ENCODE measurements around the gene RGS7. TPM values are rescaled to one million over a fixed set of nuclear protein-coding genes. Genes with fewer than 3 reads are reported as not detected.

RGS7 gene
- total RNA-seq, 1 experiment from 2014 or later = not detected

DNA sequence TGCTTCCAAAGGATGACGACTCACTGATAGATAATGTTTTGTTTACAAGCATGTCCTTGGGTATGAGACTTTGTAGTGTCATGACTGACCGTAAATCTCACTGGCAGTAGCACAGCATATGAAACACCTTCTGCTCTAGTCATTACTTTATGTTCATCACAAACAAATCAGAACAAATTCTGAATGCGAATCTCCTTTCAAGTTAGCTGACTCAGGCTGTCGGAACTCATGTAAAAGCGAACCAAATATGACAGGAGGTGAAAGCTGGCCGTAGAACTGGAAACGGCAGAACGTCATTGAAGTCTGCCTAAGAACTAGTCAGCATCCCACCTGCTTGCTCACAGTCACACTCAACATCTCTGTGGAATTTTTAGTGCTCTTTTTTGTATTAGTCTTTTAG, 143.9 kb downstream of the RGS7 start:
- no peaks in the 10 kb centered on the region for H3K79me2 ChIP-seq (ENCODE audit: low read length)
- H3K4me1 ChIP-seq (ENCODE audit: low read length) = no peaks in the 10 kb centered on the region
- DNase-seq = no peak
- no peak overlapping the region for H3K9ac ChIP-seq (ENCODE audit: low read length)
- H3K9me3 ChIP-seq (ENCODE audit: low read length) = no peaks in the 10 kb centered on the region
- no peak overlapping the region for H3K4me2 ChIP-seq (ENCODE audit: low read depth, low read length, poor library complexity, severe bottlenecking)
- no peak overlapping the region for H2AFZ ChIP-seq (ENCODE audit: low read length)
- H4K20me1 ChIP-seq (ENCODE audit: insufficient read depth, low read depth, low read length) = no peaks in the 10 kb centered on the region
- no peaks in the 10 kb centered on the region for H3K9me2 ChIP-seq (replicated peaks; ENCODE audit: insufficient read depth, low read length)
- H3K36me3 ChIP-seq (ENCODE audit: insufficient read depth, low read length) = no peaks in the 10 kb centered on the region
- H3K27ac ChIP-seq (ENCODE audit: low read length) = no peak overlapping the region
- H3K4me3 ChIP-seq (ENCODE audit: low read length) = no peak overlapping the region
- no peaks in the 10 kb centered on the region for H3K27me3 ChIP-seq (ENCODE audit: low read length)

DNA sequence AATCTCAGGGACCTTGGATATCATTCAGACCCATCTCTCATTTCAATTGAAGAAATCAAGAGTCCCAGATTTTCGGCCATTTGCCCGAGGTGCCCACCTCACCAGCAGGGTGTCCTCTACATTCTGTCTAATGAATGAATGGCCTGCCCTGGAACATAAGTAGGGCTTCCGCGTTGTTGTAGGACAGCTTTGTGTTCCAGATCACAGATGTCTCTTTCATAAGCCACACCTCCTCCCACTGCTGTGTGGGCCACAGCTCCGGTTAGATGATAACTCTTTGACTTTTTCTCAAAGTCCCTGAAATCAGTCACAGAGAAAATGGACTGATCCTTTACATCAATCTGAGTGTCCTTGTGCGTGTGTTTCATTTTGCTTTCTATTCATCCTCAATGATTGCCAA, 144.4 kb downstream of the RGS7 start:
- no peaks in the 10 kb centered on the region for H3K27me3 ChIP-seq (ENCODE audit: low read length)
- H3K9ac ChIP-seq (ENCODE audit: low read length) = no peak overlapping the region
- H3K4me1 ChIP-seq (ENCODE audit: low read length) = no peaks in the 10 kb centered on the region
- H3K36me3 ChIP-seq (ENCODE audit: insufficient read depth, low read length) = no peaks in the 10 kb centered on the region
- no peaks in the 10 kb centered on the region for H3K79me2 ChIP-seq (ENCODE audit: low read length)
- H2AFZ ChIP-seq (ENCODE audit: low read length) = no peak overlapping the region
- no peaks in the 10 kb centered on the region for H4K20me1 ChIP-seq (ENCODE audit: insufficient read depth, low read depth, low read length)
- H3K4me2 ChIP-seq (ENCODE audit: low read depth, low read length, poor library complexity, severe bottlenecking) = no peak overlapping the region
- H3K27ac ChIP-seq (ENCODE audit: low read length) = no peak overlapping the region
- H3K4me3 ChIP-seq (ENCODE audit: low read length) = no peak overlapping the region
- H3K9me2 ChIP-seq (replicated peaks; ENCODE audit: insufficient read depth, low read length) = no peaks in the 10 kb centered on the region
- DNase-seq = no peak
- no peaks in the 10 kb centered on the region for H3K9me3 ChIP-seq (ENCODE audit: low read length)

DNA sequence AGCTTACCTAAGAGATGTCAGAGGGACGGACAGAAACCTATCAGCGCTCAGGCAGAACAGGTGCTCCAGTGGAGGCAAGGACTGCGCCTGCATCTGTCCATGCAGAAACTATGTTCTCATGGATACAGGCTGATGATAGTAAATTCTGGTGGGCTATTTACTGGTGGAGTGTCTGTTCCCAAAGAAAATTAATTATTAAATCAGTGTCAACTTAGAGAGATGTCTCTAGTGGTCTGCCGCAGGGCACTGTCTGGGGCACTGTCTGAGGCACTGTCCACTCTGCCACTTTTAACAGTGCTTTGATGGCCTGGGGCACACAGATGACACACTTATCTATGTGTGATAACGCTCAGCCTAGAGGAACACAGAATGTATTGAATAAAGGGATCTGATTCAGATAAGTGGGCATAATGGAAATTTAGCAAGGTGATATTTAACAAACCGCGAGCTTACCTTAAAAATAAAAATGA, 148.1 kb downstream of the RGS7 start:
- Histone ChIP-seq H3K36me3 (ENCODE audit: insufficient read depth, low read length) (no peaks in the 10 kb centered on the region), H3K9me3 (ENCODE audit: low read length) (no peaks in the 10 kb centered on the region), H2AFZ (ENCODE audit: low read length) (no peak overlapping the region), H3K9me2 (replicated peaks; ENCODE audit: insufficient read depth, low read length) (no peaks in the 10 kb centered on the region), H3K27me3 (ENCODE audit: low read length) (no peaks in the 10 kb centered on the region), H3K4me3 (ENCODE audit: low read length) (no peak overlapping the region), H3K4me1 (ENCODE audit: low read length) (no peaks in the 10 kb centered on the region), H3K79me2 (ENCODE audit: low read length) (no peaks in the 10 kb centered on the region), H3K9ac (ENCODE audit: low read length) (no peak overlapping the region), H3K27ac (ENCODE audit: low read length) (no peak overlapping the region), H4K20me1 (ENCODE audit: insufficient read depth, low read depth, low read length) (no peaks in the 10 kb centered on the region), H3K4me2 (ENCODE audit: low read depth, low read length, poor library complexity, severe bottlenecking) (no peak overlapping the region)
- no peak for DNase-seq

DNA sequence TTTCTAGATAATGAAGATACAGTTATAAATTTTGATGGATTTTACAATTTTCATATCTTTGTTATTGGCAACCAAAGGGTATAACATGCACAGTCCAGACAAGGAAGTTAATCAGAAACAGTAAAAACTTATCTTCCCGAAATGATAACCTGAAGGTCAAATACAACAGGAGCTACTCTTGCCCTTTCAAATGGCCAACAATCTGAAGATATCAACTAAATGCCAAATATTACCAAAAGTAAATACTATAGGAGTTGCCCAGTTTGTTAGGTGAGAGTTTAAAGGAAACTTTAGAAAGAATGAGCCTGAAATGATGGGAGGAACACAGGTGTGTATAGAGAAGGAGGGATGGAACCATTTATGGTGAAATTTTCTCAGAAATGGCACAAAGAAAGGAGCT, 153.2 kb downstream of the RGS7 start:
- Histone ChIP-seq H2AFZ (ENCODE audit: low read length) (no peak overlapping the region), H3K27me3 (ENCODE audit: low read length) (no peaks in the 10 kb centered on the region), H3K36me3 (ENCODE audit: insufficient read depth, low read length) (no peaks in the 10 kb centered on the region), H3K9me3 (ENCODE audit: low read length) (no peaks in the 10 kb centered on the region), H3K79me2 (ENCODE audit: low read length) (no peaks in the 10 kb centered on the region), H3K27ac (ENCODE audit: low read length) (no peak overlapping the region), H3K4me1 (ENCODE audit: low read length) (no peaks in the 10 kb centered on the region), H4K20me1 (ENCODE audit: insufficient read depth, low read depth, low read length) (no peaks in the 10 kb centered on the region), H3K9ac (ENCODE audit: low read length) (no peak overlapping the region), H3K4me3 (ENCODE audit: low read length) (no peak overlapping the region), H3K4me2 (ENCODE audit: low read depth, low read length, poor library complexity, severe bottlenecking) (no peak overlapping the region), H3K9me2 (replicated peaks; ENCODE audit: insufficient read depth, low read length) (no peaks in the 10 kb centered on the region)
- DNase-seq = no peak

DNA sequence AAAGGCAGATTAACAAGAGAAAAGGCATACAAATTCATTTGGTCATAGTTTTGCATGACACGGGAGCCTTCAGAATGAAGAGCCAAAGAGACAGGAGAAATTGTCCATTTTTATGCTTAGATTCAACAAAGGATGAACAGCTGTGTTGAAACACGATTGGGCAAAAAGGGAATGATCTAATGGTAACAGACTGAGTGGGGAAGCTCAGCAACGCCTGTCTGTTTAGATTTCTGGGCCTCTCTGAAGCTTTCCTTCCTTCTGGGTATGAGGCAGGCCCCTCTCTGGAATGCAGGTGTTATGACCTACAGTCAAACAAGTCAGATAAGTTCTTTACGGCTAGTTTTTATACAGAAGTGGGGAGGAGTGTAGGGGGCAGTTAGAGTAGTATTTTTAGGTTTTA, 154.6 kb downstream of the RGS7 start:
- no peak overlapping the region for H3K4me2 ChIP-seq (ENCODE audit: low read depth, low read length, poor library complexity, severe bottlenecking)
- H3K9ac ChIP-seq (ENCODE audit: low read length) = no peak overlapping the region
- no peaks in the 10 kb centered on the region for H3K36me3 ChIP-seq (ENCODE audit: insufficient read depth, low read length)
- H3K27me3 ChIP-seq (ENCODE audit: low read length) = no peaks in the 10 kb centered on the region
- H3K27ac ChIP-seq (ENCODE audit: low read length) = no peak overlapping the region
- DNase-seq = no peak
- H3K4me1 ChIP-seq (ENCODE audit: low read length) = no peaks in the 10 kb centered on the region
- H4K20me1 ChIP-seq (ENCODE audit: insufficient read depth, low read depth, low read length) = no peaks in the 10 kb centered on the region
- no peak overlapping the region for H3K4me3 ChIP-seq (ENCODE audit: low read length)
- H3K9me2 ChIP-seq (replicated peaks; ENCODE audit: insufficient read depth, low read length) = no peaks in the 10 kb centered on the region
- H2AFZ ChIP-seq (ENCODE audit: low read length) = no peak overlapping the region
- no peaks in the 10 kb centered on the region for H3K9me3 ChIP-seq (ENCODE audit: low read length)
- H3K79me2 ChIP-seq (ENCODE audit: low read length) = no peaks in the 10 kb centered on the region

DNA sequence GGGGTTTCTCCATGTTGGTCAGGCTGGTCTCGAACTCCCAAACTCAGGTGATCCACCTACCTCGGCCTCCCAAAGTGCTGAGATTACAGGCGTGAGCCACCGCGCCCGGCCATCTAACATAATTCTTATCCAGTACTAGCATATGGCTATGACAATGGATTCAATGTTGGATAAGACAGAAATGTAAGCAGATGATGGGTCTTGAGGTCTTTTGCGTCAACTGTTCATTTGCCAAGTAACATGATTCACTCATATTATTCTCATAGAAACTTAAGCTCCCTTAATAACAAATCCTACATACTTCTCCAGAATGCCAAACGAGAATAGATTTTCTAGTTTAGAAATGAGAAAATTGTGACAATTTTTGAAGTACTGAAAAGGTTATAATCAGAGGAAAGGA, 170.3 kb downstream of the RGS7 start:
- H3K9me3 ChIP-seq (ENCODE audit: low read length) = no peaks in the 10 kb centered on the region
- no peak for DNase-seq
- H3K79me2 ChIP-seq (ENCODE audit: low read length) = no peaks in the 10 kb centered on the region
- H3K9ac ChIP-seq (ENCODE audit: low read length) = no peak overlapping the region
- H3K36me3 ChIP-seq (ENCODE audit: insufficient read depth, low read length) = no peaks in the 10 kb centered on the region
- H3K4me3 ChIP-seq (ENCODE audit: low read length) = no peak overlapping the region
- no peak overlapping the region for H2AFZ ChIP-seq (ENCODE audit: low read length)
- 0 out of 2 replicates have a peak, but pooled peaks cover 3% of the 10 kb centered on the region for H3K27me3 ChIP-seq (ENCODE audit: low read length)
- no peaks in the 10 kb centered on the region for H3K4me1 ChIP-seq (ENCODE audit: low read length)
- H3K9me2 ChIP-seq (replicated peaks; ENCODE audit: insufficient read depth, low read length) = no peaks in the 10 kb centered on the region
- H3K27ac ChIP-seq (ENCODE audit: low read length) = no peak overlapping the region
- no peaks in the 10 kb centered on the region for H4K20me1 ChIP-seq (ENCODE audit: insufficient read depth, low read depth, low read length)
- H3K4me2 ChIP-seq (ENCODE audit: low read depth, low read length, poor library complexity, severe bottlenecking) = no peak overlapping the region

DNA sequence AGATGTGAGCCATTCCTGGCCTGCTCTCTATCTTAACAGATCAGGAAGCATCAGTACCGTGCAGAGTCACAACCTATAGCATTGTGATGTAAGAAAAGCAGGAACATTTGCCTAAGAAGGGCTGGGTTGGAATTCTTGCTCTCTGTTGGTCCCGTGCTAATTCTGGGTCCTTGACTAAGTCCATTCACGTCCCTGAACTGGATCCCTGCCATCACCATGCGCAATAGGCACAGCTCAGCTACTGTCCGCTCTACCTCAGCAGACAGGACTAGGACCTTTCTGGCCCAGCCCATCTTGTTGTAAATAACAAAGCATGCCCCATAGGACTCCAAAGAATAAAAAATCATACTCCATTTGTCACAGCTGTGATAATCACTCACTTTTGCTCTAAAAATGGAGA, 175.0 kb downstream of the RGS7 start:
- Histone ChIP-seq H3K4me3 (ENCODE audit: low read length) (no peak overlapping the region), H3K9me2 (replicated peaks; ENCODE audit: insufficient read depth, low read length) (no peaks in the 10 kb centered on the region), H3K27ac (ENCODE audit: low read length) (no peak overlapping the region), H2AFZ (ENCODE audit: low read length) (no peak overlapping the region), H3K9ac (ENCODE audit: low read length) (no peak overlapping the region), H3K79me2 (ENCODE audit: low read length) (no peaks in the 10 kb centered on the region), H3K4me1 (ENCODE audit: low read length) (no peaks in the 10 kb centered on the region), H4K20me1 (ENCODE audit: insufficient read depth, low read depth, low read length) (no peaks in the 10 kb centered on the region), H3K36me3 (ENCODE audit: insufficient read depth, low read length) (no peaks in the 10 kb centered on the region), H3K9me3 (ENCODE audit: low read length) (no peaks in the 10 kb centered on the region), H3K27me3 (ENCODE audit: low read length) (0 out of 2 replicates have a peak, but pooled peaks cover 3% of the 10 kb centered on the region), H3K4me2 (ENCODE audit: low read depth, low read length, poor library complexity, severe bottlenecking) (no peak overlapping the region)
- no peak for DNase-seq

DNA sequence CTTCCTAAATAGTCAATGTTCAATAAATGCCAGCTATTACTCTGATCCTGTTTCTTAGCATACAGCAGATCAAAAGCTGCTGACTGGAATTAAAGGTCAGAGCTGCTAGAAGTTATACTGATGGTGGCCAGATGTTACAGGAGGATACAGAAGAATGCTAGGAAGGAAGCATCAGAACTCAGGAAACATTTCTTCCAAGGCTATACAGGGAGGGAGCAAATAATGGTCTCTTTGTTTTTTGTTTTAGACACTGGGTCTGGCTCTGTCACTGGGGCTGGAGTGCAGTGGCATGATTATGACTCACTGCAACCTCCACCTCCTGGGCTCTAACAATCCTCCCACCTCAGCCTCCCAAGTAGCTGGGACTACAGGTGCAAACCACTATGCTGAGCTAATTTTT, 175.5 kb downstream of the RGS7 start:
- Histone ChIP-seq H4K20me1 (ENCODE audit: insufficient read depth, low read depth, low read length) (no peaks in the 10 kb centered on the region), H3K27ac (ENCODE audit: low read length) (no peak overlapping the region), H3K27me3 (ENCODE audit: low read length) (0 out of 2 replicates have a peak, but pooled peaks cover 3% of the 10 kb centered on the region), H3K36me3 (ENCODE audit: insufficient read depth, low read length) (no peaks in the 10 kb centered on the region), H3K9me3 (ENCODE audit: low read length) (no peaks in the 10 kb centered on the region), H3K9me2 (replicated peaks; ENCODE audit: insufficient read depth, low read length) (no peaks in the 10 kb centered on the region), H3K4me3 (ENCODE audit: low read length) (no peak overlapping the region), H3K4me1 (ENCODE audit: low read length) (no peaks in the 10 kb centered on the region), H3K9ac (ENCODE audit: low read length) (no peak overlapping the region), H2AFZ (ENCODE audit: low read length) (no peak overlapping the region), H3K4me2 (ENCODE audit: low read depth, low read length, poor library complexity, severe bottlenecking) (no peak overlapping the region), H3K79me2 (ENCODE audit: low read length) (no peaks in the 10 kb centered on the region)
- no peak for DNase-seq

DNA sequence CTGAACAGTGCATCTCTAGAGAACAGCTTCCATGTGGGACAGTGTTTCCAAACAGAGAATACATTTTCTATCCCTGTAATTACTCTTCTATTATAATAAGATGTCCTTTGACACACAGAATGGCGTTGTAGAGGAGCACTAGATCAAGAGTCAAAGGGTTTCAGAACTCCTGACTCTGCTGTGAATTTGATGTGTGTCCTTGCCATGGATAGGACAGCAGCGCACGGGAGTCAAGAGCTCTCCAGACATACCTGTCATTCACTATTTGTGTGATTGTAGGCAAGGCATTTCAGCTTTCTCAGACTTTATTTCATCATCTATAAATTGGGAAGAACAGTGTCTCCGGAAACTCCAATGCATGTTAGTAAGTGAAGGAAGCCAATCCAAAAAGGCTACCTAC, 176.4 kb downstream of the RGS7 start:
- Histone ChIP-seq H3K9me3 (ENCODE audit: low read length) (no peaks in the 10 kb centered on the region), H2AFZ (ENCODE audit: low read length) (no peak overlapping the region), H3K4me3 (ENCODE audit: low read length) (no peak overlapping the region)

More for the DNA sequence above, 176.4 kb downstream of the RGS7 start:
- Histone ChIP-seq H3K9ac (ENCODE audit: low read length) (no peak overlapping the region), H3K27ac (ENCODE audit: low read length) (no peak overlapping the region), H3K27me3 (ENCODE audit: low read length) (0 out of 2 replicates have a peak, but pooled peaks cover 3% of the 10 kb centered on the region), H3K9me2 (replicated peaks; ENCODE audit: insufficient read depth, low read length) (no peaks in the 10 kb centered on the region), H3K79me2 (ENCODE audit: low read length) (no peaks in the 10 kb centered on the region), H3K4me2 (ENCODE audit: low read depth, low read length, poor library complexity, severe bottlenecking) (no peak overlapping the region), H4K20me1 (ENCODE audit: insufficient read depth, low read depth, low read length) (no peaks in the 10 kb centered on the region), H3K36me3 (ENCODE audit: insufficient read depth, low read length) (no peaks in the 10 kb centered on the region), H3K4me1 (ENCODE audit: low read length) (no peaks in the 10 kb centered on the region)
- DNase-seq = no peak
